NCI-H510A (cell line): ENCODE data around the gene DNAH1.

Experiments
- DNase-seq: peaks from one replicate; lab custom pipeline; 2025; lab: John Stamatoyannopoulos, UW

Gene DNAH1

GRCh38 chr3:52357151-52358080 is 41.3 kb downstream of the DNAH1 start:
- no peak for DNase-seq

DNA sequence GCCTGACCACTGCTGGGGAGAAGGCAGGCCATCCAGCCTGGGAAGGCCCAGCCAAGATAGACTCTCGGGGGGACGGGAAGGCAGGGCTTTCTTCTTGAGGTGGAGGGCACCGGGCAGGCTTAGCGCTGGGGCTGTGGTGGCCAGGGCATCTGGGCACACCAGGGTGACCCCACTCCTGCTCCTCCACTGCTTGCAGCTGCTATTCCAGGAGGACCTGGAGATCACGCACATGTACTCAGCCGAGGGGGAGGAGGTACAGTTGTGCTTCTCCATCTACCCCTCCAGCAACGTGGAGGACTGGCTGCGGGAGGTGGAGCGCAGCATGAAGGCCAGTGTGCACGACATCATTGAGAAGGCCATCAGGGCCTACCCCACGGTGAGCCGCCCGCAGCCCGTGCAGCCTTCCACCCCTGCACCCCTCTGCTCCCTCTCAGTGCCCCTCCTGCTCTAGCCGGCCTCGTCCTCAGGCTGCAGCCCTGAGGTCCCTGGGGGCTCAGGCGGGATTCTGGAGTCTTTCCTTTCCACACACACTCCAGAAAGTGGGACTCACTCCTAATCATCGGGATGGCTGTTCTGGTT is 42.3 kb downstream of the DNAH1 start:
- no peak for DNase-seq

DNA sequence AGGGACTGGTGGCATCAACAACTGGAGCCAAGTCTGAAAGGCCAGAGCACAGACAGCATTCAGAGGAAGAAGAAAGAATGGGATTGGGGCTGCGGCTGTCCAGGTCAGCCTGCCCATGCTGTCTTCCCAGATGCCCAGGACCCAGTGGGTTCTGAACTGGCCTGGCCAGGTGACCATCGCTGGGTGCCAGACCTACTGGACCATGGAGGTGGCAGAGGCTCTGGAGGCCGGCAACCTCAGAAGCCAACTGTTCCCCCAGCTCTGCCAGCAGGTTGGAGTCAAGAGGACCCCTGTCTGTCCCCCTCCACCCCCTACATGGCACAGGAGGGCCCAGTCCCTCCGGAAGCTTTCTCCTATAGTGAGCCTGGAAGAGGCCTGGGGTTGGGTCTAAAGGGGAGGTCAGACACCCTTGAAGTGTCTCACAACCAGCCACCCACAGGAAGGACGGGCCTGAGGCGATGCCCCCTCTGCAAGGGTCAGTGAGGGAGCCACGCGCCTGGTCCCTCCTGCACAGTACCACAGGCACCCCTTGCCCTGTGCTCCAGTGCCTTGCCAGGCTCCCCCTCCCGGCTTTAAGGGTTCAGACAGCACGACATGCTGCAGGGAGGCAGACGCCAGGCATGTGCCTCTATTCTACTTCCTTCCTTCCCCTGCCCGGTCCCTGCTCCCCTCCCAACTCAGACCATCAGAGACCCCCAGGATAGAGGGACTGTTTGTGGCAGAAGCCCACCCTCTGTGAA is 43.2 kb downstream of the DNAH1 start:
- DNase-seq = no peak

DNA sequence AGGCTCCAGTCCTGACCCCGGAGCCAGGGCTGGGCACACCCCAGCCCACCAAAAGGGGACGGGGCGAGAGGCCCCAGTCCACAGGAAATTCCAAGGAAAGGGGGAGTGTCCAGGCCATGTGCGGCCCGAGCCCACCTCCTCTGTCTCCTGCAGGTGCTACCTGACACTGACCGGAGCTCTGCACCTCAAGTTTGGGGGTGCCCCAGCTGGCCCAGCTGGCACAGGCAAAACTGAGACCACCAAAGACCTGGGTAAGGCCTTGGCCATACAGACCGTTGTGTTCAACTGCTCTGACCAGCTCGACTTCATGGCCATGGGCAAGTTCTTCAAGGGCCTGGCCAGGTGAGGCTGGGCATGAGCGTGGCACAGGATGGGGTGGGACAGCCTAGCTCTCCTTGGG is 44.9 kb downstream of the DNAH1 start:
- no peak for DNase-seq

DNA sequence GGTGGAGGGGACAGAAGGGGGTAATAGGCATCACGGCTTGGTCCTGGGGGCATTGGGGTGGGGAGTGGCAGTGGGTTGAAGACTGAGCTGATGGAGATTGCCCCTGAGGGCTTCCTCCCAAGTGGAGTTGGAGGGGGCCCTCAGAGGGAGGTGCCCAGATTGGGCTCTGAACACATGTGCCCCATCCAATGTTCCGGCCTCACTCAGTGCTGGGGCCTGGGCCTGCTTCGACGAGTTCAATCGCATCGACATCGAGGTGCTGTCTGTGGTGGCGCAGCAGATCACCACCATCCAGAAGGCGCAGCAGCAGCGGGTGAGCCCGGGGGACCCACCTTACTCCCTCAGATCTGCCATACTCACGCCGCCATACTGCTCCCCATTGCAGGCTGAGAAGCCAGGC is 45.3 kb downstream of the DNAH1 start:
- no peak for DNase-seq

- no peak for DNase-seq
These were observed 45.8 kb downstream of the DNAH1 start for GRCh38 chr3:52361898-52362297.

GRCh38 chr3:52364322-52365035 is 48.4 kb downstream of the DNAH1 start:
- no peak for DNase-seq

GRCh38 chr3:52366527-52366926 is 50.4 kb downstream of the DNAH1 start:
- no peak for DNase-seq

DNA sequence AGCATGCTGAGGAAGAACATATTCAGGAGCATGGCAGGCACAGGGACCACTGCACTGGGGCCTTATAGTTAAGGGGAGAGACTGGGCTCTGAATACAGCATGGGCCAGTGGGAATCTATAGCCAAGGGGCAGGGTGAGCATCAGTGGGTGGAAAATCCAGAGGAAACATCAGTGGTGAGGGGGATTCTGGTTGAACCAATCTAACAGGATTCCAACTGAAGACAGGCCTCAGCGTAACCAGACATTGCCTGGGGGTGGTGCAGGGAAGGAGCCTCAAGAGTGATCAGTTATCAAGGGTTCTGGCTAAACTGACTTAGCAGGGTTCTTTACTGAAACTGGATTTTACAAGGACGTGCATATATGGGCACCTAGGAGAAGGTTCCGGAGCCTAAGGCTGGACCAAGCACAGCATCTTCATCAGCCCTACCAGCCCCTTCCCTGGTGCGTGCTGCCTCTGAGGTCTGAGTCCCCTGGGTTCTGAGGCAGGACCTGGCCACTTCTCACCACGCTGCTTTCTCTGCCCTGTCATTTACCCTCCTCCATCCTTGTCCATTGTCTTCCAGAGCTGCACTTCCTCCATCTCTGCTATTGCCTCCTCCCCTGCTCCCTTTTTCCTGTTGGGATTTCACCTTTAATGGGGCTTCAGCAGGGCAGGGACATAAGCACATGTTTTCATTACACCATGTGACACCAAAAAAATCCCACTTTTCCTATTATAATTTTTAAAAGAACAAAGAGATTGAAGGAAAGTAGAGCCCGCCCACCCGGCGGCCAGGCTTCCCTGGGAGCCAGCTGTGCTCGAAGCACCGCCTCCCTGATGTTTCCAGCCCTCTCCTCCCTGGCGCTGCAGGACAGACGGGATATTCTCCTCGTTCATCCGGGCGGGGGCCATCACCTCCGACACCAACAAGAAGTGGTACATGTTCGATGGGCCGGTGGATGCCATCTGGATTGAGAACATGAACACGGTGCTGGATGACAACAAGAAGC is 52.1 kb downstream of the DNAH1 start:
- peak; percentile 15 for DNase-seq

- no peak for DNase-seq
These were observed 54.4 kb downstream of the DNAH1 start for GRCh38 chr3:52370531-52370930.

DNA sequence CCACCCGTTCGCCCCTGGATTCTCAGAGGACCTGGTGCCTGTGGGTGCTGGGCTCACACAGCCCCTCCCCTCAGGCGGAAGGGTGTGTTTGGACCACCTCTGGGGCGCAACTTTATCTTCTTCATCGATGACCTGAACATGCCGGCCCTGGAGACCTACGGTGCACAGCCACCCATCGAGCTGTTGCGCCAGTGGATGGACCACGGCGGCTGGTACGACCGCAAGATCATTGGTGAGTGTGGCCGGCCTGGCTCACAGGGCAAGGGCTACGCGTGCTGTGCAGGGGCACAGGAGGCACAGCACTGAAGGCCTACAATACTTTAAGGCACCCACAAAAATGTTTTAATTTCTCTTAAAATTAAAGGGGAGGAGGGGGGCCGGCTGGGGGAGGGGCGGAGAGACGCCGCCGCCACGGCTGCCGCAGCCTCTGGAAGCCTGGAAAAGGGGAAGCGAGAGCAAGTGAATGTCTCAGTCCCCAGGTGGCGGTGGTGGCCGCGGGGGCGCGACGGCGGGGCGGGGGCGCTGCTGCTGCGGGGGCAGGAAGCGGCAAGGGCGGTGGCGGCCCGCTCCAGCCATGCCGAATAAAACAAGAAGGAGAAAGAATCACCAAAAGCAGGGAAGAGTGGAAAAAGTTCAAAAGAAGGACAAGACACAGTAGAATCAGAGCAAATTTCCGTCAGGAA is 56.8 kb downstream of the DNAH1 start:
- DNase-seq = no peak

DNA sequence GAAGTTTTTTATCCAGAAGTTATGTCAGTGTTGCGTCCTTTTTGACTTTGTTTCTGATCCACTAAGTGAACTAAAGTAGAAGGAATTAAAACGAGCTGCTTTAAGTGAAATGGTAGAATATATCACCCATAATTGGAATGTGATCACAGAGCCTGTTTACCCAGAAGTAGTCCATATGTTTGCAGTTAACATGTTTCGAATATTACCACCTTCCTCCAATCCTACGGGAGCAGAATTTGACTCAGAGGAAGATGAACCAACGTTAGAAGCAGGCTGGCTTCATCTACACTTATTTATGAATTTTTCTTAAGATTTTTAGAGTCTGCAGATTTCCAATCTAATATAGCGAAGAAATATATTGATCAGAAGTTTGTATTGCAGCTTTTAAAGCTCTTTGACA is 57.6 kb downstream of the DNAH1 start:
- no peak for DNase-seq

DNA sequence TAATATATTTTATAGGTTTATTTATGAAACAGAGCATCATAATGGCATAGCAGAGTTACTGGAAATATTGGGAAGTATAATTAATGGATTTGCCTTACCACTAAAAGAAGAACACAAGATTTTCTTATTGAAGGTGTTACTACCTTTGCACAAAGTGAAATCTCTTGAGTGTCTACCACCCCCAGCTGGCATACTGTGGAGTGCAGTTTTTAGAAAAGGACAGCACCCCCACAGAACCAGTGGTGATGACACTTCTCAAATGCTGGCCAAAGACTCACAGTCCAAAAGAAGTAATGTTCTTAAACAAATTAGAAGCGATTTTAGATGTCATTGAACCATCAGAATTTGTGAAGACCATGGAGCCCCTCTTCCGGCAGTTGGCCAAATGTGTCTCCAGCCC is 58.1 kb downstream of the DNAH1 start:
- no peak for DNase-seq

- DNase-seq = no peak
These were observed 63.5 kb downstream of the DNAH1 start for GRCh38 chr3:52379610-52380009.

- DNase-seq = no peak
These were observed 63.9 kb downstream of the DNAH1 start for GRCh38 chr3:52380023-52380422.

- no peak for DNase-seq
These were observed 65.5 kb downstream of the DNAH1 start for GRCh38 chr3:52381623-52382022.

GRCh38 chr3:52383446-52383845 is 67.3 kb downstream of the DNAH1 start:
- DNase-seq = no peak

- no peak for DNase-seq
These were observed 68.1 kb downstream of the DNAH1 start for GRCh38 chr3:52384019-52384761.

GRCh38 chr3:52385157-52385556 is 69.0 kb downstream of the DNAH1 start:
- no peak for DNase-seq

DNA sequence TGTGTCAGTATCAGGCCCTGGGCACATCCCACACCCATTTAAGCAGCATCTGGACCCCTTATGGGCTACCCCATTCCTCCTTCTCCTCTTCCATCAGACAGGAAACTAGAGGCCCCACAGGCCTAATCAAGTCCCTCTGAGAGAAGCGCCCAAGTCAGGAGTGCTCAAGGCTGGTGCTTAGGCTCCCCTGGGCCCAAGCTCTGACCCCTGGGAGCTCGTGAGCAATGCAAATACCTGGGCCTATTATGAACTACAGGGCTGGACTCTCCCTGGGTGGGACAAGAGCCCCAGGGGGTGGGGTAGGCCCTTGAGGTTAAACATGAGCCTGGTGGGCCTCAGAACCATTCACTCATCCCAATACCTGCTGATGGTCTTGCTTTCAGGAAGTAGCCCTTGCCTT is 71.4 kb downstream of the DNAH1 start:
- no peak for DNase-seq
